ENCODE measurements around the gene ZCCHC3.

Gene ZCCHC3

DNA sequence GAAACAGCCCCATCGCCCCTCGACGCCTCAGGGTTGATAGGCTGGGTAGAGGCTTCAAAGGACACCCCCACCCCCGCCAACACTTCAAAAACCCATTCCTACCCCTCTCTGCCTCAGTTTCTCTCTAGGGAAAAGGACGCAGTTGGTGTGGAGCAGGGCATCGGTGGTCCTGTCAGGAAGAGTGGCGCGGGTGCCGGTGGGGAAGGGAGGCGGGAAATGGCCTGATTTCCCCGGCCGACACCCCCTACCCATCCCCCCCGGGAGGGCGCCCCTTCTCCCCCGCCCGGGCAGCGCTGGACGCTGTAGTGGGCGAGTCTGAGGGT, 49.9 kb downstream of the ZCCHC3 start:
- DNase-seq: no peak

DNA sequence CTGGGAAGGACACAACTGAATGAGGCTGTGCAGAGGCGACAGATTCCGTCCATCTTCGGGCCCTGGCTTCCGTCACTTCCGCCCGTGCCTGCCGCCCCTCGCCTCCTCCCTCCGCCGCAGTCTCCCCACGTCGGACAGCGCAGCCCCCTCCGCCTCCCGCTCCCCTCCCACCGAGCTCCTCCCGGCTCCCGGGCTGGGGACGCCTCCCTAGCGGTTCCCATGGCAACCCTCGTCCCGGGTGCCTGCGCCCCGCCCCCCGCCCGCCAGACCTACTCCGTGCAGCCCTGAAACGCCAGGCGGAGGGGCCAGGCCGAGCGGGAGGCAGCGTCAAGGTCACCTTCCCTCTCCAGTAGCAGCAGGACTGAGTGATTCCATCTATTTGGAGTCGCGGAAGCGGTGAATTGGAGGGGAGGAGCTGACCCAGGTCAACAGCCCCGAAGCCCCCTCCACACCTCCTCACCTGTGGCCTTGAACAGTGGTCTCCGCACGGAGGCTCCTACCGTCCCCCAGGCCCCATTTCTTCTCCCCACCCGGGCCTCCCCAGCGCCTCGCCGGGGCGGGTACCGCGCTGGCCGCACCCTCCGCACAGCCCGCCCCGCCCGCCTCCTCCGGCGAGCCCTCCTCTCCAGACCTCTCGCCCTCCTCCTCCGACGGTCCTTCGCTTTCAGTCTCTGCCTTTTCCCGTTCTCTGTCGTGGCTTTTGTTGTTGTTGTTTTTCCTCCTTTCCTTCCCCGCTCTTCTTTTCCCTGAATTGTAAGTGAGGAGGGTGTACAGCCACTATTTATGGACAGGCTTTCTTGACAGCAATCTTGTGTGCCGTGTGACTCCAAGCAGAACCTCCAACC, 50.5 kb downstream of the ZCCHC3 start:
- DNase-seq: peak in 1 of 2 experiments; percentile 21

DNA sequence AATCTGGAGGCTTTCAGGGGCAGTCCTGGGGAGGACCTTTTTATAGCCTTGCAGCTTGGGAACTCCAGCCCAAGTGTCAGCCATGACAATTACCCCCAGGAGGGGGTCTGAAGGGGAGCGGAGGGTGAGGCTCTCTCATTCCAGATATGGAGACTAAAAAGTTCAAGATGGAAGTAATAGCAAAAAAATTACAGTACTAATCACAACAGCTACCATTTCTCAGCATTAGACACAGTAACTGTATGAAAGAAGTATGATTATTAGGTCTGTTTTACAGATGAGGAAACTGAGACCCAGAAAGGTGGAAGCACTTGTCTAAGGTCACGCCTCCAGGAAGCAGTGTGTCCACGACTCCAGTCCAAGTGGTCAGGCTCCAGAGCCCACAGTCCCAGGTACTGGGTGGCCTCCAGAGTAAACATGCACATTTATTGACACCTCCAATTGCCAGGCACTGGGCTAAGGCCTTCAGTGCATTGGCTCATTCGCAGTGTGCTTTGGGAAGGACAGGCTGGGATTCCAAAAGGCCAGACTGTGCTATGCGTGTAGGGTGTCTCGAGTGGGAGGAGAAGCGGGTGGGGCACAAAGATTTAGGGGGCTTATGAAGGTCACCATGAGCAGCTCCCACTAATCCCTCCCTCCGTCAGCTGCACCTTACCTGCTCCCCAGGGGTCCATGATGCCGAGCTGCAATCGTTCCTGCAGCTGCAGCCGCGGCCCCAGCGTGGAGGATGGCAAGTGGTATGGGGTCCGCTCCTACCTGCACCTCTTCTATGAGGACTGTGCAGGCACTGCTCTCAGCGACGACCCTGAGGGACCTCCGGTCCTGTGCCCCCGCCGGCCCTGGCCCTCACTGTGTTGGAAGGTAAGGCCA, 51.8 kb downstream of the ZCCHC3 start:
- no peak for DNase-seq
